Retina (tissue), 1 donor: ENCODE data around the gene DYNLT2B.
"Not testable (repeated sequence)": the region's sequence is repeated elsewhere in the genome, so short reads cannot be mapped to it uniquely, and the experiment has no call there.

ENCODE experiments used
- DNase-seq: peaks from one replicate; pipeline ENCODE4 v3.0.0-alpha.2; 2016

The DYNLT2B gene

GRCh38 chr3:196317687-196318467 is at the start of gene DYNLT2B:
Gene DYNLT2B, minus strand, starts transcription at chr3:196318240. Its CDS starts 88 bp downstream, at chr3:196318152.
- peak; percentile 97 for DNase-seq

GRCh38 chr3:196365736-196366135 is 47.7 kb upstream of the DYNLT2B start:
- DNase-seq: no peak

GRCh38 chr3:196360586-196360985 is 42.5 kb upstream of the DYNLT2B start:
- DNase-seq: no peak

GRCh38 chr3:196358540-196358939 is 40.5 kb upstream of the DYNLT2B start:
- DNase-seq: not testable (repeated sequence)

- no peak for DNase-seq
These were observed 39.9 kb upstream of the DYNLT2B start for GRCh38 chr3:196357905-196358304.

GRCh38 chr3:196356556-196356955 is 38.5 kb upstream of the DYNLT2B start:
- DNase-seq: no peak

- DNase-seq: no peak
These were observed 37.6 kb upstream of the DYNLT2B start for GRCh38 chr3:196355668-196356067.

- no peak for DNase-seq
These were observed 36.1 kb upstream of the DYNLT2B start for GRCh38 chr3:196354132-196354531.

GRCh38 chr3:196351541-196351940 is 33.5 kb upstream of the DYNLT2B start:
- DNase-seq: no peak

GRCh38 chr3:196350067-196350466 is 32.0 kb upstream of the DYNLT2B start:
- DNase-seq: no peak

- DNase-seq: no peak
These were observed 30.7 kb upstream of the DYNLT2B start for GRCh38 chr3:196348698-196349097.

- DNase-seq: peak; percentile 26
These were observed 26.6 kb upstream of the DYNLT2B start for GRCh38 chr3:196344663-196345062.

- DNase-seq: not testable (repeated sequence)
These were observed 25.9 kb upstream of the DYNLT2B start for GRCh38 chr3:196343917-196344316.

- DNase-seq: no peak
These were observed 23.1 kb upstream of the DYNLT2B start for GRCh38 chr3:196341137-196341536.

GRCh38 chr3:196340466-196340865 is 22.4 kb upstream of the DYNLT2B start:
- DNase-seq: no peak

GRCh38 chr3:196339493-196340254 is 21.6 kb upstream of the DYNLT2B start:
- DNase-seq: no peak

- no peak for DNase-seq
These were observed 21.0 kb upstream of the DYNLT2B start for GRCh38 chr3:196339044-196339443.

- DNase-seq: no peak
These were observed 18.5 kb upstream of the DYNLT2B start for GRCh38 chr3:196336319-196337145.

- no peak for DNase-seq
These were observed 17.5 kb upstream of the DYNLT2B start for GRCh38 chr3:196335503-196335948.

GRCh38 chr3:196334982-196335381 is 16.9 kb upstream of the DYNLT2B start:
- no peak for DNase-seq

GRCh38 chr3:196332168-196332567 is 14.1 kb upstream of the DYNLT2B start:
- DNase-seq: no peak

- DNase-seq: no peak
These were observed 9.4 kb upstream of the DYNLT2B start for GRCh38 chr3:196327405-196327804.

GRCh38 chr3:196326936-196327335 is 8.9 kb upstream of the DYNLT2B start:
- no peak for DNase-seq
